Measurements from ENCODE around the gene DOP1A.
A peak's percentile ranks its signal among the peaks of the same experiment; 100 is the strongest.
"Not testable (repeated sequence)": the region's sequence is repeated elsewhere in the genome, so short reads cannot be mapped to it uniquely, and the experiment has no call there.

DOP1A gene

DNA sequence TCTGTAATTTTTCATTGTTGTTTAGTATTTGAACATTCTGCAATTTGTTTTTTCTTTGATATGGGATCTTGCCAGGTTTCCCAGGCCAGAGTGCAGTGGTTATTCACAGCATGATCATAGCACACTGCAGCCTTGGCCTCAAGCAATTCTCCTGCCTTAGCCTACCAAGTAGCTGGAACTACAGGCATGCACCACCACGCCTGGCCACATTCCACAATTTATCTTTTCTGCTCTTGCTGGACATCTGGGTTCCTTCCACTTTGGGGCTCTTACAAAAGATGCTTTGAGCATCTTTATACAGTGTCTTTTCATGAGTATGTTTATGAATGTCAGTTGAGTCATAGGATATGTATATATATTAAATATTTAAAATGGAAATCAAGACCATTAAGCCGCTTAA is 83.6 kb downstream of the DOP1A start:
- DNase-seq (ENCODE audit: low spot score): no peak

- no peak for DNase-seq (ENCODE audit: low spot score)
Observed at GRCh38 chr6:83152913-83153312, 85.4 kb downstream of the DOP1A start.

GRCh38 chr6:83153883-83154521 is 86.5 kb downstream of the DOP1A start:
- no peak for DNase-seq (ENCODE audit: low spot score)

- DNase-seq (ENCODE audit: low spot score): no peak
Observed at GRCh38 chr6:83155794-83156193, 88.3 kb downstream of the DOP1A start.

DNA sequence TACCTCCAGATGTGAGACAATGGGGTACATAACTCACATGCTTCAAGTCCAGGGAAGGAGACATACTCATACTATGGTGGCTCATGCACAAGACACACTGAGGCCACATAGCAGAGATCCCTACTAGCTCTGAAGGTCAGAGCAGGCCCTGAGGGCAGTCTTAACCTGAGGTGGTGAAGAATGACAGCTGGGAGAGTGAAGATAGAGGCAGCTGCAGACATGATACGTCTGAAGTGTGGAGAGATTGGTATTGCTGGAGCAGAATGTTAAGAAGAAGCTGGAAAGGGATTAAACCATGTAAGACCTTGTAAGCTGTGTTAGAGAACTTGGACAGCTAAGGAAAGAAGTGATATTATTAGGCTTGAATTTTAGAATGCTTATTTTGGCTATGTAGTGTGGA is 92.7 kb downstream of the DOP1A start:
- no peak for DNase-seq (ENCODE audit: low spot score)

DNA sequence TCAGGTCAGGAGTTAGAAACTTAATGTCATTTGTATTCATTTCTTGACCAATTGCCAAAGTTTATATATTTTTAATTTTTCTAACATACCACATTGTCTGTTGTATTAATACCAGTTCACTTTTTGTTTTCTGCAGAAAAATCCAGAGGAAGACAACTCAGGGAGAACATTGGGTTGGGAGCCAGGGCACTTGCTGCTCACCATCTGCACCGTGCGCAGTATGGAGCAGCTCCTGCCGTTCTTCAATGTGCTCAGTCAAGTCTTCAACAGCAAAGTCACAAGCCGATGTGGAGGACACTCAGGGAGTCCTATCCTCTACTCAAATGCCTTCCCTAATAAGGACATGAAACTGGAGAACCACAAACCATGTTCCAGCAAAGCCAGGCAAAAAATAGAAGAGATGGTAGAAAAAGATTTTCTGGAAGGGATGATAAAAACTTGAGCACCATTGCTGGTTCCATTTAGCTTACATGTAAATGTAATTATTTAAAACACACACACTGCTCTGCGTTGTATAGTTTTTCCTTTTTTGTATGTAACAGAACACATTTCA is 100.3 kb downstream of the DOP1A start:
- no peak for DNase-seq (ENCODE audit: low spot score)

GRCh38 chr6:83168556-83168955 is 101.1 kb downstream of the DOP1A start:
- no peak for DNase-seq (ENCODE audit: low spot score)

DNA sequence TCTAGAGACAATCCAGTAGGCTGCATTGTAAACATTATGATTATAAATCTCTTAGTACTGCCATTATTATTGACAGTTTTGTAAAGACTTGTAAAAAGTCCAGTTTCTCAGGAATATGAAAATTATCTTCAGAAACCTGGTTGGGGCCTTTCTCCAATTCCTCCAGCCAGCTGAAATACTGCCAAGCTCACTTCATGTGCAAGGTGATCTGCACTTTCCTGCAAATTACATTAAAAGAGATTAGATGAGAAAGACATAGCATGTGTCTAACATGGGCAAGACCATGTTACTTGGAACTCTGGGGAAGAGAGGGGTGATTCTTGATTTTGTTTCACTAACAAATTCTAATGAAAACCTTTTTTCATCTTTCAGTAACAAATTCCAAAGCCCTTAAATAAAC is 101.6 kb downstream of the DOP1A start:
- no peak for DNase-seq (ENCODE audit: low spot score)

DNA sequence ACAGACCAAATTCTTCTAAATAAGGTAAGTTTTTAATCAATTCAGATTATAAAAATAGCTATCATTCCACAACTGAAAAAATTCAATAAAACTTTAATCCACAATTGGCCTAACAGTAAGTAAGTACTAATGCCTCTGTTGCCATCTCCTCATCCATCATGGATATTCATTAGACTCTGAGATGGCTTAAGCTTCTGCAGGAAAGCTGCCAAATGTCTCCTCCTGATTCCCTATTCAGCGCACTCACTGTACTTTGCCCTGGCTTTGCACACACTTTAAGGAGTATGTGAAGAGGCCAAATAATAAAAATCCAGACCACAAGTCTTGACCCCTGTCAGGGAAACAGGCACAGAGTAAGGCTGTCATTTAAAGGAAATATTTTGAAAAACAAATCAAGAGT is 102.0 kb downstream of the DOP1A start:
- no peak for DNase-seq (ENCODE audit: low spot score)

- DNase-seq (ENCODE audit: low spot score): no peak
Observed at GRCh38 chr6:83176246-83176645, 108.8 kb downstream of the DOP1A start.

GRCh38 chr6:83180426-83180950 is 113.0 kb downstream of the DOP1A start:
- no peak for DNase-seq (ENCODE audit: low spot score)

DNA sequence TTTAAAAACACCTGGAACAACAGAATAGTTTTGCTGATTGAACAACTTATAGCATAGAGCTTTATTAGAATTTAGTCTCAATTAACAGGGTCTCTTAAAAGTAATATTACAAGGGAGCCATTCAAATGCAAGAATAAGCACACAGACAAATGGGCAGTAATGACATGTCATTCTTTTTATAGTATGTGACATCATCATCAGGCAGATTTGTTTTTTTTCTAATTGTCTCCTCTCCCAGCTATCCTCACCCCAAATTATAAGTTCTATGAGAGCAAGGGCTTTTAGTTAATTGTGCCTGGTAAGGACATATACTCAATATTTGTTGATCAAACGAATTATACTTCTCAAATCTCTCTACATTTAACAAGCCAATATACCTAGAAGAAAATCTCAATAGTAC is 114.6 kb downstream of the DOP1A start:
- no peak for DNase-seq (ENCODE audit: low spot score)

DNA sequence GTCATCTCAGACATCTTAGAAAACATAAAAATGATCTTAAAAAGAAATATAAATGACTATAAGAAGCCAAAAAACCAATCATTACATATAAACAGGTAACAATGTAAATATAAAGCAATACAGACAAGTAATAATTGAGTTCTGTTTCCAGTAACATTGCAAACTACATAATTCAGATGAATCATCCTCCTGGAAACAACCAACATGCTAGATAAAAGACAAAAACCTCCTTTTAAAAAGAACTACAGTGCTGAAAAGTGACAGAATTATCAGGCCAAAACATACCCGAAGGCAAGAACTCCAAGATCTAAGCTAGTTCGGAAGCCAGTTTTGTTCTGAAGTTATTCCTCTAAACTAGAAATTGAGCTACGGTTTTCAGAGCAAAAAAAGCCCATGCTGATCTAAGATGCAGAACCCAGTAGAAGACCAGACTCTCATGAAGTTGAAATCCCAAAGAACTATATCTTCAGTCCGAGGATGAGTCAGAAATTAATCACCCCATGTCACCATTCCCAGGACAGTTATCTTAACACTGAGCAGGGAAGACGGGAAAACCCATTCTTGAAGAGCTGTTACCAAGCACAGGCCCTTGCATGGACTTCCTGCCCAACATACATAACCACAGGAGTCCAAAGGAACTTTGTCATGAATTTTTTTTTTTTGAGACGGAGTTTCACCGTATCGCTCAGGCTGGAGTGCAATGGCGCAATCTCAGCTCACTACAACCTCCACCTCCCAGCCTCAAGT is 115.8 kb downstream of the DOP1A start:
- no peak for DNase-seq (ENCODE audit: low spot score)

DNA sequence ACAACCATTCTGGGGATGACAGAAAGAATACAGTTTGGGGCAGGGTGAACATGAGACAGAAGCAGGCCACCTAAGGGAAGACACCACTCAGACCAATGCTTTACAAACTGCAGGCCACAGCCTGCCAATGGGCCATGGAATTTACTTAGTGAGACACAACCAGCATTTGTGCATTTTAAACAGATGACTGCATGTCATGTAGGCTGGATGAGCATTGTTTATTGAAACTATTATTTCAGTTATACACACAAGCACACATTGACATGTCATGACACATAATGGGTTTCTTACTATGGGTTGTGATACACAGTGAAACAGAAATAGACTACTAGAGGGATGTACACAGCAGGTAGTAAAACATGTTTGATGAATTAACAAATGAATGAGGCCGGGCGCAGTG is 117.6 kb downstream of the DOP1A start:
- no peak for DNase-seq (ENCODE audit: low spot score)

DNA sequence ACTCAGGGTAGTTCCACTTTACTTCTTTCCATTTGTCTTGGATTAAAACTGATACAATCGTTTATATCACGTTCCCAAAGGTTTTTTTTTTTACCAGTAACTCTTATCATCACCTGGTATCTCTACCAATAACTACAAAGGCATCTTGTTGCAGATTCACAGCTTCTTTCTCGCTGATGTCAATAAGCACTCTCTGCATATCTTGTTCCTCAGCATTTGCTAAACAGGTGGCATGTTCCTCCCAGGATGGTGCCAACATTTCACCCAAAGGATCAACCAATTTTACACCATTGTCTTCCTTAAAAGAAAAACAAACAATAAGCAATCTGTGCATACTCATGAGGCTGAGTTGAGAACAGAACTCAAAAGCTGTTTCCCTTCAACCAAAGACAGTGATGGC is 121.0 kb downstream of the DOP1A start:
- DNase-seq (ENCODE audit: low spot score): no peak

DNA sequence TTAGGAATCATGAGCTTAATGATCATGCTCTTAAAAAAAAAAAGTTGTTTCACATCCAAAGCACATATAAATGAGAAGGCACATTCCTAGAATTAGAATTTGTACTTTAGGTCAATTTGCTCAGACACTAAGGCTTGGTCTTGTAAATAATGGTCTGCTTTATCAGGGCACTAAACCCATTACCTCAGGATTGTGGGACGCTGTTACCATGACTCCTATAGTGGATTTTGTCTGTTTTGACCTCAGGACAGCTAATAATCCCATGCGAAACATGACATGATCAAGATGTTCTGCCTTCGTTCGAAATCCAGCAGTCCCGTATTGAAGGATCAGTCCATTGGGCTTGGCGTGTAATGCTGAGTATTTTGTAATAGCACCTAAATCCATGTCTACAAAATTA is 123.2 kb downstream of the DOP1A start:
- no peak for DNase-seq (ENCODE audit: low spot score)

GRCh38 chr6:83191974-83192373 is 124.5 kb downstream of the DOP1A start:
- DNase-seq (ENCODE audit: low spot score): not testable (repeated sequence)

- DNase-seq (ENCODE audit: low spot score): no peak
Observed at GRCh38 chr6:83192456-83192855, 125.0 kb downstream of the DOP1A start.

- DNase-seq (ENCODE audit: low spot score): peak; percentile 97
Observed at GRCh38 chr6:83192871-83193746, 125.6 kb downstream of the DOP1A start, which contains the start of the genes PGM3 and RWDD2A. Gene PGM3, minus strand, starts transcription at chr6:83193265. Its CDS starts 2,253 bp downstream, at chr6:83191012. Gene RWDD2A, plus strand, starts transcription at chr6:83193357. Its CDS starts 1,095 bp downstream, at chr6:83194452.

DNA sequence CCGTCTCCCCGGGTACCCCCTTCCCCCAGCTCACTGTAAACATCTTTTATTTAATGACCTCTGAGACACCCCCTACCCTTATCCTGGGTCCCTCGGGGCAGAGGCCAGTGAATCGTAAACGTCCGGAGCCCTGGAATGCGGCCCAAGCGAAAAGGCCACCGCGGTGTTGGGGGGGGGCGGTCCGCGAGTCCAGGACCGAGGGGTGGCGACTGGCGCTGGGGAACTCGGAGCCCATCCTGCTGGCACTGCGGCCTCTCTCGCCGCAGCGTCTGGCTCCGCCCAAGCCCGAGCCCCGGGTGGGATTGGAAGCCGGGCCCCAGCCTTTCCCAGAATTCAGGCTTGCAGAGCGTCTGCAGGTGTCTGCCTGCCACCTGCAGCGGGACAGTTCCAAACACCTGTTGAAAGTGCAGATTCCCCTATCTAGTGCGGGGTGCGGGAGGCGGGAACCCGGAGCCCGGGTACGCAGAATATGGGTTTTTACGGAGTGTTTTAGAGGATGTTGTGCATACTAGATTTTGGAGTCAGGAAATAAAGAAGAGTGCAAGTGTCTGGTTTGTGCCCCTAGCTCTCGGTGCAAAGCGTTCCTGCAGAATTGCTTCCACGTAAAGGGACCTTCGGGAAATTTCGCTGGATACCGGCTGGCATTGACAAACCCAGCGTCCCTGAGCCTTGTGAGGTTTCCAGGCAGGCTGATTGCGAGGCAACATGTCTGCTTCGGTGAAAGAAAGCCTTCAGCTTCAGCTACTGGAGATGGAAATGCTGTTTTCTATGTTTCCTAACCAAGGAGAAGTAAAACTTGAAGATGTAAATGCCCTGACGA is 126.5 kb downstream of the DOP1A start:
- DNase-seq (ENCODE audit: low spot score): peak; percentile 41

- no peak for DNase-seq (ENCODE audit: low spot score)
Observed at GRCh38 chr6:83198486-83199172, 131.2 kb downstream of the DOP1A start.

Data from germinal center (tissue), 1 donor.